ENCODE results near the gene PLA2G15. TPM values are rescaled to one million over a fixed set of nuclear protein-coding genes. Genes with fewer than 3 reads are reported as not detected.
A peak's percentile ranks its signal among the peaks of the same experiment; 100 is the strongest.
"Not testable (repeated sequence)": the region's sequence is repeated elsewhere in the genome, so short reads cannot be mapped to it uniquely, and the experiment has no call there.

PLA2G15 gene
- polyA plus RNA-seq, 6 donors from 2014 or later, result 4.3 to 9.8 (median 5.8) TPM; not detected in 1

DNA sequence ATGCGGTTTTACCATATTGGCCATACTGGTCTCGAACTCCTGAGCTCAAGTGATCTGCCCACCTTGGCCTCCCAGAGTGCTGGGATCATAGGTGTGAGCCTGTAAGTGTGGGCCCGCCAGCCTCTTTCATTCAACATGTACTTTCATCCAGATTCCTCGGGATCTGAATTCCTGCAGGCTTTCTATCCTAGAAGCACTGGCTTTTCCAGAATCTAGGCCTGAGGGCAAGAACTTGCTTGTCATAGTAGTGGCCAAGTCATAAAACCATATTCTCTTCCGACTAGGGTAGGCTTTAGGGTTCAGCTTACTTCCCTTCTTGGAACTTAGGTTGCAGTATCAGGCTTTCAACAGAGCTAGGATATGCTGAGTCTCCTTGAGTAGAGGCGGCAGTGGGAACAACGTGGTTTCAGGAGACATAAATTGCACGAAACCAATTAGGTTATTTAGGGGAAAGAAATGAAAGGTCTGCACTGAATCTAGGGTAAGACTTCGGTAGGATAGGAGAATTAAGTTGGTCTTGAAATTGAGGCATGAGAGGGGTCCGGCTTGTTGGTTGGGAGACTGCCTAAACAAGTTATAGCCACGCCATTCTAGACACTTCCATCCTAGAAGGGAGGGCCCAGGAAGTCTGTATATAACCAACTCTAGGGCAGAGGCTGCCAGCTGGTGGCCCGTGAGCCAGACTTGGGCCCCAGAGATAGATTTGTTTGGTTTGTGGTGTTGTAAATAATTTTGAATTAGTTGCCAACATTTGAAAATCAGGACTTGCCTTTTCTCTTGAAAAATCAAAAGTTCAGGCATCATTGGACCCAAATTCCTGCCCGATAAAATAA, 34.8 kb downstream of the PLA2G15 start:
- Mint-ChIP-seq H3K4me3 (no peak overlapping the region), H3K4me1 (peaks cover 50 to 65% (median 59%) of the 10 kb centered on the region in 3 donors), H3K27me3 (no peaks in the 10 kb centered on the region), H3K9me3 (no peaks in the 10 kb centered on the region), H3K36me3 (peaks cover 7 to 13% of the 10 kb centered on the region in 2 donors), H3K27ac (no peak overlapping the region)
- DNase-seq (no peak), ATAC-seq (ENCODE audit: low read depth in 2 of 2) (no peak)

DNA sequence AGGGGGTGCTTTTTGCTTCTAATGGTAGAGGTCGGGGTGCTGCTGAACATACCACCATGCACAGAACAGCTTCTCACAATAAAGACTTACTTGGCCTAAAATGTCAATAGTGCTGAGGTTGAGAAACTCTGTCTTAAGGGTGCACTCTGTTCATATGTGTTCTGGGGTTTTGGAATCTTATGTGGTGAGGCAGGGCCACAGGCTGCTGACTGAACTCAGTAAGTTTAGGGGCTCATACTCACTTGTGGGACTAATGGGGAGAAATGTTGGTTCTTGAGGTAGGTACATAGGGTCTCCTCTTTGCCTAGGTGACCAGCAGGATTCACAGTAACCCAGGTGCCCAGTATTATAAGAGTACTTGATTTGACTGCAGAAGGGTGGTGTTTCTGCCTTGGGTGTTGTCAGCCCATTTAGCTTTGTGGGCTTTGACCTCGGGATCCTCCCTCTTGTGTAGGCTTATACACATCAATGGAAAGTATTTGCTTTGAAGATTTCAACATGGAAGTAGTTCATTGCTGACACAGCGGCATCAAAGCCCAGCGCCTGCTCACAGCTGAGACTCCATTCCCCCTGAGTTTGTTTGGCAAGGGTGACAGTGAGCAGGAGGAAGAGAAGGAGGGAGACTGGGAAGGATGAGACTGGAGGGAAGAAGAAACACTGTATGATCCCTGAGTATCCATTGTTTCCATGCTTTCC, 36.3 kb downstream of the PLA2G15 start:
- no peak for ATAC-seq (ENCODE audit: low read depth in 2 of 2)
- no peaks in the 10 kb centered on the region for H3K27me3 Mint-ChIP-seq
- peaks cover 13% of the 10 kb centered on the region in 2 donors for H3K36me3 Mint-ChIP-seq
- no peak for DNase-seq
- H3K9me3 Mint-ChIP-seq, result no peaks in the 10 kb centered on the region
- H3K27ac Mint-ChIP-seq, result peak overlapping the region in 5 of 6 donors; percentile 52 to 90 (median 80)
- peaks cover 47 to 65% (median 58%) of the 10 kb centered on the region in 3 donors for H3K4me1 Mint-ChIP-seq
- peak overlapping the region in 4 of 8 donors; percentile 14 to 55 (median 31) for H3K4me3 Mint-ChIP-seq

DNA sequence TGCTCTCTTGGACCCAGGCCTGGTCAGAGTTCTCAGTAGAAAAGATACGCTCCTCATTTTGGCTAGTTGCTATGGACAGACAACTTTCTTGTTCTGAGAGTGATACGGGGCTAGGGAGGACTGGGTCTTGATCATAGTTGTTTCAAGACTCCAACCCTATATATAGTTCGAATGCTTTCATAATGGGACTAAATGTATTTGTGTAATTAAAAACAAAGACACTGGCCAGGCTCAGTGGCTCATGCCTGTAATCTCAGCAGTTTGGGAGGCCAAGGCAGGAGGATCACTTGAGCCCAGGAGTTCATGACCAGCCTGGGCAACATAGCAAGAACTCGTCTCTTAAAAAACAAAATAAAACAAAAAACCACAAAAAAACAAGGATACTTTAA, 36.9 kb downstream of the PLA2G15 start:
- DNase-seq (no peak), ATAC-seq (ENCODE audit: low read depth in 2 of 2) (no peak)
- peak overlapping the region in 5 of 6 donors; percentile 47 to 90 (median 80) for H3K27ac Mint-ChIP-seq
- peaks cover 13 to 15% of the 10 kb centered on the region in 2 donors for H3K36me3 Mint-ChIP-seq
- H3K4me3 Mint-ChIP-seq, result peak overlapping the region in 3 of 8 donors; percentile 9 to 55 (median 41)
- H3K27me3 Mint-ChIP-seq, result no peaks in the 10 kb centered on the region
- H3K4me1 Mint-ChIP-seq, result peaks cover 51 to 70% (median 62%) of the 10 kb centered on the region in 3 donors
- no peaks in the 10 kb centered on the region for H3K9me3 Mint-ChIP-seq

DNA sequence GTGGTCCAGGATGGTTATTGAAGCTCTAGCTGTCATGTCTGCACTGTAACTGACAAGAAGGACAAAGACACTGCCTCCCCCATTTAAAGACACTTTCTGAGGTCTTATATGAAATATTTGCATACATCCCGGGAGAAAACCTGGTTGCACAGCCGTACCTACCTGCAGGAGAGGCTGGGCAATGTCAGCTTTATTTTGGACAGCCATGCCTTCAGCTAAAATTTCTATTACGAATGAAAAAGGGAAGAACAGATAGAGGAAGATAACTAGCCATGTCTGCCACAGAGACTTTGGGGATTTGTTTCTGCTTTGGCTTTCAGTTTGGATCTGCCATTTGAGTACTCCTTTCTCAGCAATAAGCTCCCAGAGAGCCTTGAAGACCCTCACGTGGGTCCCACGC, 38.2 kb downstream of the PLA2G15 start:
- DNase-seq (no peak), ATAC-seq (ENCODE audit: low read depth in 2 of 2) (no peak)
- peak overlapping the region; percentile 67 to 95 (median 84) for H3K4me3 Mint-ChIP-seq
- peaks cover 62 to 83% (median 75%) of the 10 kb centered on the region in 3 donors for H3K4me1 Mint-ChIP-seq
- no peaks in the 10 kb centered on the region for H3K27me3 Mint-ChIP-seq
- peak overlapping the region; percentile 71 to 98 (median 90) for H3K27ac Mint-ChIP-seq
- peaks cover 0 to 1% (median 0%) of the 10 kb centered on the region in 7 donors for H3K9me3 Mint-ChIP-seq
- H3K36me3 Mint-ChIP-seq, result peaks cover 15 to 19% of the 10 kb centered on the region in 2 donors

DNA sequence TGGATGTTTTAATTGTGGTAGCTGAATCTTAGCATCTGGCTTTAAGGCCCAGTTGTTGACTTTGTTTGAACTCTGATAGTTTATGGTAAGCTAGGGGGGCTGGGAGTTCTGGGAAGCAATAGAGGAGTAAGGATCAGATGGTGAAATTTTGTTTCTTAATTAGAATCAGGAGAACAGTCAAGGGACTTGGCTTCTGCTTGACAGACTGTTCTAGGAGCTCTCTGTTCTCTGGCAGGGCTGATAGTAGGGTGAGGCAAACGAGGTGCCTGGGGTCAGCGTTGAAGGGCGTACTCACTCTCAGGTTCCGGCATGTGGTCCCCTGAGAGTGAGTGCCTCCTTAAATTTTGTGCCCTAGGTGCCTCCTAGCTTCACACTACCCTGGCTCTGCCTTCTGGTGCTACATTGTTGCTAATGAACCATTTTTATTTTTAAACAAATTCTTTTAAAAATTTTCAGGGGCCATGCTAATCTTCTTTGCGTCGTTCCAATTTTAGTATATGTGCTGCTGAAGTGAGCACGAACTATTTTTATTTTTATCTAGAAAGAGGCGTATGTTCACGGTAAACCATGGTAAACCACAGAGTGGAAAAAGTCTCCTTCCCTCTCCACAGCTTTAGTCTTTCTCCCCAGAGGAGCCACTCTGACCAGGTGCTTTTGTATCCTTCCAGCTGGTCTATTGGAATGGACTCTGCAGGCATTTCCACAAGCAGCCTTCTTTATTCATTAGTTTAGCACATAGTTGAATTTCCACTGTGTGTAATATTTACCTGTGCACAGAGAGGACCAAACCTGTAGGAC, 38.8 kb downstream of the PLA2G15 start:
- Mint-ChIP-seq H3K27me3 (no peaks in the 10 kb centered on the region), H3K4me1 (peaks cover 62 to 89% (median 79%) of the 10 kb centered on the region in 3 donors), H3K36me3 (peaks cover 15 to 19% of the 10 kb centered on the region in 2 donors), H3K9me3 (peaks cover 0 to 1% (median 0%) of the 10 kb centered on the region in 7 donors), H3K27ac (peak overlapping the region; percentile 85 to 98 (median 92)), H3K4me3 (peak overlapping the region; percentile 67 to 95 (median 84))
- DNase-seq, result no peak
- ATAC-seq (ENCODE audit: low read depth in 2 of 2), result no peak

DNA sequence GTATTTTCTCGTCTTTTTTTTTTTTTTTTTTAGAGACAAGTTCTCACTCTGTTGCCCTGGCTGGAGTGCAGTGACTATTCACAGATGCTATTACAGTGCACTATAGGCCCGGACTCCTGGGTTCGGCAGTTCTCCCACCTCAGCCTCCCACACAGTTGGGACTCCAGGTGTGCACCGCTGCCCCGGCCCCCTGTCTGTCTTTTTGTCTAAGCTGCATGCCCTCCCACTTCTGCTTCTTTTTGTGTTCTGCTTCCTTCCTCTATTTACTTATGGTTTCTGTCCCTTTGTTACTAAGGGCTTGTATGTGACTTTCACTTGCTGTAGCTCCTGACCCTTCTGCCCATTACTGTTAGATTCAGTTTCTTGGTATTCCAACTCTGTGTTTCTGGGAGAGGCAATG, 39.7 kb downstream of the PLA2G15 start:
- peaks cover 67 to 96% (median 87%) of the 10 kb centered on the region in 3 donors for H3K4me1 Mint-ChIP-seq
- no peaks in the 10 kb centered on the region for H3K27me3 Mint-ChIP-seq
- peak overlapping the region; percentile 67 to 95 (median 84) for H3K4me3 Mint-ChIP-seq
- H3K27ac Mint-ChIP-seq, result peak overlapping the region; percentile 88 to 98 (median 94)
- H3K9me3 Mint-ChIP-seq, result peaks cover 0 to 1% (median 0%) of the 10 kb centered on the region in 7 donors
- H3K36me3 Mint-ChIP-seq, result peaks cover 17 to 24% of the 10 kb centered on the region in 2 donors
- ATAC-seq (ENCODE audit: low read depth in 2 of 2) (peak; percentile 79 to 80), DNase-seq (peak; percentile 88)

DNA sequence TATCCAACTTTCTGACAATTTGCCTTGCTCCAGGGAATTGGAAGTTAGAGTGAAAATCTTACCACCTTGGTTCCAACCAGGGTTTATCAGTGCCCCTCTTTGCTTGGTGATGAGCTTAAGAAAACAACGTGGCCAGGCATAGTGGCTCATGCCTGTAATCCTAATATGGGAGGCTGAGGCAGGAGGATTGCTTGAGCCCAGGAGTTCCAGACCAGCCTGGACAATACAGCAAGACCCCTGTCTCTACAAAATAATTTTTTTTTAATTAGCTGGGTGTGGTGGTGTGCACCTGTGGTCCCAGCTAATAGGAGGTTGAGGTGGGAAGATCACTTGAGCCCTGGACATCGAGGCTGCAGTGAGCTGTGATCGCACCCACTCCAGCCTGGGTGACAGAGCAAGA, 40.5 kb downstream of the PLA2G15 start:
- H3K4me3 Mint-ChIP-seq, result peak overlapping the region; percentile 76 to 95 (median 84)
- no peak for DNase-seq
- H3K9me3 Mint-ChIP-seq, result peaks cover 0 to 1% (median 0%) of the 10 kb centered on the region in 7 donors
- H3K4me1 Mint-ChIP-seq, result peaks cover 69 to 97% (median 94%) of the 10 kb centered on the region in 3 donors
- no peaks in the 10 kb centered on the region for H3K27me3 Mint-ChIP-seq
- H3K27ac Mint-ChIP-seq, result peak overlapping the region; percentile 88 to 98 (median 94)
- peaks cover 16 to 25% of the 10 kb centered on the region in 2 donors for H3K36me3 Mint-ChIP-seq
- ATAC-seq (ENCODE audit: low read depth in 2 of 2), result no peak

DNA sequence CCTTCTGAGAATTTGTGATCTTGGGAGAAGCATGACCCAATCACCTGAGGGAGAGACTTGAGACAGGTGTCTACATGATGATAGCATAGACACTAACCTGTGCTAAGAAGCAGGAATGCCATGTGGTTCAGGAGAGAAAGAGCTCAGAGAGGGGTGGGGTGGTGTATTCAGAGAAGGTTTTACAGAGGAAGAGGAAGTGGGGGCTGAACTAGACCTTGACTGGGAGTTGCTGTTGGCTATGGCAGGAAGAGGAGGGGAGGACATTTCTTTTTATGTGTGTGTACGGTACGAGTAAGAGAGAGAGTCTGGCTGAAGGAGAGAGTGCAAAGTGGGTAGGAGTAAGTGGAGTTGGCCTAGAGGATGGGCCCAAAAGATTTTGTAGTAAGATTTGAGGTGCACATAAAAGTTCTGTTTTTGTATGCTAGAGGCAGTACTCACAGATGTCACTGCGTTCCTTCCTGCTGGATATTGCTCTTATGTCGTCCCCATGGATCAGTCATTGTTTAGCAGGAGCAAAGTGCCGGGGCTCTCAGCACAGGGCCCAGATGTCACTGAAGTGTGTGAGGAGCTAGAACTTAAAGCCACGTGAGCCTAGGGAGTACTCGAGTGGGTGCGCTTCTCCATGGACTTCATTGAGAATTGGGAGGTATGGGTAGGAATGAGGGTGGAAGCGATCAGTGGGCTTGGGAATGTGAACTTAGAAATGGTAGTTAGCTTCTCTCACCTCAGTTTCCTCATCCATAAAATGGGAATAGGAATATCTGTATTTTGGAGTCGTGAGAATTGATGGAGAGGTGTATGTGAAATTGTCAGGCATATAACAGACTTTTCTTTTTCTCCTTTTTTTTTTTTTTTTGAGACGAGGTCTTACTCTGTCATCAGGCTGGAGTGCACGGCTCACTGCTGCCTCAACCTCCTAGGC, 41.2 kb downstream of the PLA2G15 start:
- Mint-ChIP-seq H3K9me3 (peaks cover 0 to 1% (median 0%) of the 10 kb centered on the region in 7 donors), H3K27ac (peak overlapping the region; percentile 74 to 98 (median 90)), H3K4me3 (peak overlapping the region; percentile 76 to 95 (median 84)), H3K36me3 (peaks cover 22 to 25% of the 10 kb centered on the region in 2 donors), H3K4me1 (peaks cover 67 to 95% (median 92%) of the 10 kb centered on the region in 3 donors), H3K27me3 (no peaks in the 10 kb centered on the region)
- DNase-seq (peak; percentile 58), ATAC-seq (ENCODE audit: low read depth in 2 of 2) (peak; percentile 24 to 28)

DNA sequence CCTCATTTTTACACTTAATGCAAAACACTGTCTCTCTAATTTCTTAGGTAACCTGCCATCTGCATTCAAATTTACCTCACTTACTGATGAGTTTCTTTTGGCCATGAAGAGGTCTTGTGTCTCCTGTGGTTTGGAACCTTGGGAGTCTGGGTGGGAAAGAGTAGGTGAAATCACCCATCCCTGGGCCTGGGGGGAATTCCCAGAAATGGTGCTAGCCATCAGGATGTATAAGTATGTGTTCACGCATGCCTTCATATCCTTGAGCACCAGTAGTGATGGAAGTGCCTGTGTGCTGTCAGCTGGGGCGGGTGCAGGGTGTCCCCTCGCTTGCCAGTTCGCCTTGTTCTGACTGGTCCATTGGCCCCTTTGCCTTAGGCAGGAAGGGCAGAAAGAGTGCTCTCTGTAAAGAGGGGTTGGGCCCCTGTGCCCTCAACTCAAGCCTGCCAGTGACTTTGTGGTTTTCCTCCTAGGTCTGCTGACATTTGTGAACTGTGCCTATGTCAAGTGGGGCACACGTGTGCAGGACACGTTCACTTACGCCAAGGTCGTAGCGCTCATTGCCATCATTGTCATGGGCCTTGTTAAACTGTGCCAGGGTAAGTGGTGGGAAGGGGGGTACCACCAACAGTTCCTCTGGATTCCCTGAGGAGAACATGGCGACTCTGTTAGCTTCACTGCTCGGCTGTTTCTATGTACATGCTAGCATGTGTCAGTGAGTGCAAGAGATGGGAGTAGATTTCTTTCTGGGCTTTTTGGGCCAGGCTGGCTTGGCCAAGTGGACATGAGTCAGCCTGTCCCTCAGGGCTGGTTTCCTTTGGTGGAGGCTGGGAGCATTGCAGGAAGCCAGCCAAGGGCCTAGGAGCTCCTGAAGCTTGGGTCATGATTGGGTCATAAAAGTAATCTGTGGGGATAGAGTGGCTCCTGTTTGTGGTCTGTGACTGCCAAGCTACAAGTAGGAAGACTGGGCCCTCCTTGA, 42.4 kb downstream of the PLA2G15 start:
- Mint-ChIP-seq H3K4me3 (peak overlapping the region; percentile 61 to 95 (median 80)), H3K4me1 (peaks cover 66 to 92% (median 88%) of the 10 kb centered on the region in 3 donors), H3K9me3 (peaks cover 0 to 1% (median 0%) of the 10 kb centered on the region in 7 donors), H3K27ac (peak overlapping the region; percentile 88 to 98 (median 96)), H3K36me3 (peaks cover 18 to 27% of the 10 kb centered on the region in 2 donors), H3K27me3 (no peaks in the 10 kb centered on the region)
- peak; percentile 50 for DNase-seq
- peak in 1 of 2 donors; percentile 8 for ATAC-seq (ENCODE audit: low read depth in 2 of 2)

DNA sequence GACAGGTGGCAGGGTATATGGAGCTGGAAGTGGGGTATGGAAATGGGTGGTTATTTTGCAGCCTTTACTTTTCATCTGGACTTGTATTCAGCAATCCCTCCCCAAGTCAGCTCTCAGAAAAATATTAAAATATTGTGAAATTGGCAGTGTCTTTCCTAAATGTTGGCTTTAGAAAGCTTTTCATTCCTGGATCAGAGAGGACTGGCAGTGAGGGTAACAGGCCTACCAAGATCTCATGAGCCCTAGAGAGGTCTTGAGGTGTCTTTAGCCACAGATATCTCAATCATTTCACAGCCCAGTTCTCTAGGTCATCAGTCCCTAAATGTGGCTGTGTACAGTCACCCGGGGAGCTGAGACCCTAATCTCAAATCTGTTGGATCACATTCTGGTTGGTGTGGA, 43.1 kb downstream of the PLA2G15 start:
- no peak for ATAC-seq (ENCODE audit: low read depth in 2 of 2)
- Mint-ChIP-seq H3K36me3 (peaks cover 18 to 29% of the 10 kb centered on the region in 2 donors), H3K27ac (peak overlapping the region; percentile 88 to 98 (median 96)), H3K4me3 (peak overlapping the region in 6 of 8 donors; percentile 61 to 95 (median 81)), H3K27me3 (no peaks in the 10 kb centered on the region), H3K9me3 (peaks cover 0 to 1% (median 0%) of the 10 kb centered on the region in 7 donors), H3K4me1 (peaks cover 60 to 85% (median 83%) of the 10 kb centered on the region in 3 donors)
- DNase-seq, result no peak

DNA sequence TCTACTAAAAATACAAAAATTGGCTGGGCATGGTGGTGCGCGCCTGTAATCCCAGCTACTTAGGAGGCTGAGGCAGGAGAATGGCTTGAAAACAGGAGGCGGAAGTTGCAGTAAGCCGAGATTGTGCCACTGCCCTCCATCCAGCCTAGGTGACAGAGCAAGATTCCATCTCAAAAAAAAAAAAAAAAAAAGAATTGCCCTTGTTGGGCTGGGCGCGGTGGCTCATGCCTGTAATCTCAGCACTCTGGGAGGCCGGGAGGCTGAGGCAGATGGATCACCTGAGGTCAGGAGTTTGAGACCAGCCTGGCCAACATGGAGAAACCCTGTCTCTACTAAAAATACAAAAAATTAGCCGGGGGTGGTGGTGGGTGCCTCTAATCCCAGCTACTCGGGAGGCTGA, 43.6 kb downstream of the PLA2G15 start:
- peaks cover 60 to 81% (median 80%) of the 10 kb centered on the region in 3 donors for H3K4me1 Mint-ChIP-seq
- H3K27me3 Mint-ChIP-seq; ATAC-seq (ENCODE audit: low read depth in 2 of 2); DNase-seq; H3K9me3 Mint-ChIP-seq: not testable (repeated sequence)
- H3K4me3 Mint-ChIP-seq, result peak overlapping the region in 3 of 8 donors; percentile 9 to 68 (median 26)
- H3K27ac Mint-ChIP-seq, result peak overlapping the region in 5 of 6 donors; percentile 88 to 98 (median 97)
- H3K36me3 Mint-ChIP-seq, result peaks cover 23 to 34% of the 10 kb centered on the region in 2 donors
